ENCODE data around the gene FMO4.
"Not testable (repeated sequence)": the region's sequence is repeated elsewhere in the genome, so short reads cannot be mapped to it uniquely, and the experiment has no call there.

The FMO4 gene

DNA sequence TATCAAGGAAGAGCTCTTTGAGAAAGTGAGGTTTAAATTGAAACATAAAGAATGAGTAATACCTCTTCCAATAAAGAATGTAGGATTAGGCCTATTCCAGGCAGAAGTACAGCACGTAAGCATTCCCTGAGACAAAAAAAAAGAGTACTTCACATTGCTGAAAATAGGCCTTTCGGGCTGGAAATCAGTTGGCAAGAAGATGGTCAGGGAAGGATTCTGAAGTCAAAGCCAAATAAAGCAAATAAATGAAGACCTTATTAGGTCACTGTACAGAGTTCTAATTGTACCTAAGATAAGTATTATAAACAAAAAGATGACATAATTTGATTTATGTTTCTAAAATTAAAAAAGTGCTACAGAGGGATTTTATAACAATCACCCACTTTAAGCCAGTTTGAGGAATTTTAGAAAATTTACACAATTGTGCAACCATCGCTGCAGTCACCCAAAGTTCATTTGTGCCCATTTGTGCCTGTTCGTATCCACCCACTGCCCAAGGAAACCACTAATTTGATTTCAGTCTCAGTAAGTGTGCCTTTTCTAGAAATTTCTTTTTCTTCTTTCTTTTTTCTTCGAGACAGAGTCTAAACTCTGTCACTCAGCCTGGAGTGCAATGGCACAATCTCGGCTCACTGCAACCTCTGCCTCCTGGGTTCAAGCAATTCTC, 58.6 kb downstream of the FMO4 start:
- DNase-seq (ENCODE audit: low read depth, low spot score), result no peak
- in situ Hi-C loops (cut with HindIII; ENCODE audit: low sequenced_read_pairs), result no loop called here
- TF ChIP-seq, protein P1, sequence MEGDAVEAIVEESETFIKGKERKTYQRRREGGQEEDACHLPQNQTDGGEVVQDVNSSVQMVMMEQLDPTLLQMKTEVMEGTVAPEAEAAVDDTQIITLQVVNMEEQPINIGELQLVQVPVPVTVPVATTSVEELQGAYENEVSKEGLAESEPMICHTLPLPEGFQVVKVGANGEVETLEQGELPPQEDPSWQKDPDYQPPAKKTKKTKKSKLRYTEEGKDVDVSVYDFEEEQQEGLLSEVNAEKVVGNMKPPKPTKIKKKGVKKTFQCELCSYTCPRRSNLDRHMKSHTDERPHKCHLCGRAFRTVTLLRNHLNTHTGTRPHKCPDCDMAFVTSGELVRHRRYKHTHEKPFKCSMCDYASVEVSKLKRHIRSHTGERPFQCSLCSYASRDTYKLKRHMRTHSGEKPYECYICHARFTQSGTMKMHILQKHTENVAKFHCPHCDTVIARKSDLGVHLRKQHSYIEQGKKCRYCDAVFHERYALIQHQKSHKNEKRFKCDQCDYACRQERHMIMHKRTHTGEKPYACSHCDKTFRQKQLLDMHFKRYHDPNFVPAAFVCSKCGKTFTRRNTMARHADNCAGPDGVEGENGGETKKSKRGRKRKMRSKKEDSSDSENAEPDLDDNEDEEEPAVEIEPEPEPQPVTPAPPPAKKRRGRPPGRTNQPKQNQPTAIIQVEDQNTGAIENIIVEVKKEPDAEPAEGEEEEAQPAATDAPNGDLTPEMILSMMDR (IDR thresholded peaks at IDR 0.05; ENCODE audit: low read depth, low read length), result no peak
- H3K4me3 ChIP-seq (ENCODE audit: low read depth, low read length), result no peak overlapping the region

DNA sequence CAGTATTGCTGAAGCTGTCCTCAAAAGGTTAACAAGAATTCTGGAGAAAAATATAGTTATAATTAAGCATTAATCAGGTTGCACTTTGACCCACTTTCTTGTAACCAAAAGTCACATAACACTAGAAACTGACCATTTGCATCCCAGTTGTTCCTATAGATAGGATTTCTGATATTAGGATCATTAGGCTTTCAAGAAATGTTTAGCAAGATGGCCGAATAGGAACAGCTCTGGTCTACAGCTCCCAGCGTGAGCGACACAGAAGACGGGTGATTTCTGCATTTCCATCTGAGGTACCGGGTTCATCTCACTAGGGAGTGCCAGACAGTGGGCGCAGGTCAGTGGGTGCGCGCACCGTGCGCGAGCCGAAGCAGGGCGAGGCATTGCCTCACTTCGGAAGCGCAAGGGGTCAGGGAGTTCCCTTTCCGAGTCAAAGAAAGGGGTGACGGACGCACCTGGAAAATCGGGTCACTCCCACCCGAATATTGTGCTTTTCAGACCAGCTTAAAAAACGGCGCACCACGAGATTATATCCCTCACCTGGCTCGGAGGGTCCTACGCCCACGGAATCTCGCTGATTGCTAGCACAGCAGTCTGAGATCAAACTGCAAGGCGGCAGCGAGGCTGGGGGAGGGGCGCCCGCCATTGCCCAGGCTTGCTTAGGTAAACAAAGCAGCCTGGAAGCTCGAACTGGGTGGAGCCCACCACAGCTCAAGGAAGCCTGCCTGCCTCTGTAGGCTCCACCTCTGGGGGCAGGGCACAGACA, 59.6 kb downstream of the FMO4 start:
- in situ Hi-C loops (cut with HindIII; ENCODE audit: low sequenced_read_pairs); DNase-seq (ENCODE audit: low read depth, low spot score); H3K4me3 ChIP-seq (ENCODE audit: low read depth, low read length): not testable (repeated sequence)

DNA sequence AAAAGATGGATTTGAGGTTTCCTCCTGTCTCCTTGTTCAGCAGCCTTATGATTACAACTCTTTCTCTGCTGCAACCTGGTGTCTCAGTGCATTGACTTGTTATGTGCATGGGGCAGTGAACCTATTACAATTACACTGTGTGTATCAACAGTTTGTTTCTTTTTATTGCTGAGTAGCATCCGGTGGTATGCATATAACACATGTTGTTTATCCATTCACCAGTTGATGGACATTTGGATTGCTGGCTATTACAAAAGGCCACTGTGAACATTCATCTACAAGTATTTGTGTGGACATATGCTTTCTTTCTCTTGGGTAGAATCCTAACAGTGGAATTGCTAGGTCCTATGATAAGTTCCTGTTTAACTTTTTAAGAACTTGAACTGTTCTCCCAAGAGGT, 65.9 kb downstream of the FMO4 start:
- no peak overlapping the region for H3K4me3 ChIP-seq (ENCODE audit: low read depth, low read length)
- in situ Hi-C loops (cut with HindIII; ENCODE audit: low sequenced_read_pairs), result no loop called here
- no peak for DNase-seq (ENCODE audit: low read depth, low spot score)
- TF ChIP-seq, protein P1 (IDR thresholded peaks at IDR 0.05; ENCODE audit: low read depth, low read length), result no peak

DNA sequence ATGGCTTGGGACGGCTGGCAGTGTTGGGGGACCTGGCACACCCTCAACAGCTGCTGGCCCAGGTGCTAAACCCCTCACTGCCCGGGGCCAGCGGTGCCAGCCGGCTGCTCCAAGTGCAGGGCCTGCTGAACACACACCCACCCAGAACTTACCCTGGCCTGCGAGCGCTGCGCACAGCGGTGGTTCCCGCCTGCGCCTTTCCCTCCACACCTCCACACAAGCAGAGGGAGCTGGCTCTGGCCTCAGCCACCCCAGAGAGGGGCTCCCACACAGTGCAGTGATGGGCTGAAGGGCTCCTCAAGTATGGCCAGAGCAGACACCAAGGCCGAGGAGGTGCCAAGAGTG, 67.9 kb downstream of the FMO4 start:
- no peak overlapping the region for H3K4me3 ChIP-seq (ENCODE audit: low read depth, low read length)
- TF ChIP-seq, protein P1 (IDR thresholded peaks at IDR 0.05; ENCODE audit: low read depth, low read length), result no peak
- no peak for DNase-seq (ENCODE audit: low read depth, low spot score)
- in situ Hi-C loops (cut with HindIII; ENCODE audit: low sequenced_read_pairs), result no loop called here

DNA sequence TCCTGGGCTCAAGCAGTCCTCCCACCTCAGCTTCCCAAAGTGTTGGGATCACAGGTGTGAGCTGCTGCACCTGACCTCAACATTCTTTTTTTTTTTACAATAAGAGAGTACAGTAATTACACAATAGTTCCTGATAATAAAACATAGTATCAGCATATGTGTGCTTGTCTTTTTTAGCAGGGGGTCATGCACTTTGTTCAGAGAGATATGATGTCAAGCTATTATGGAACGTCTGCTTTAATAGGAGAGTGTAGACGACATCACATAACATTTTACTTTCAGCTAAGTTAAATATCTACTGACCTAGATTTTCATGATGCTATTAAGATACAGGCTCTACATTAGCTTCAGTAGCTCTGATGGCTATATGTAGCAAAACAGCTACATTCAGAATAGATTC, 70.5 kb downstream of the FMO4 start:
- no peak for DNase-seq (ENCODE audit: low read depth, low spot score)
- TF ChIP-seq, protein P1 (IDR thresholded peaks at IDR 0.05; ENCODE audit: low read depth, low read length), result no peak
- in situ Hi-C loops (cut with HindIII; ENCODE audit: low sequenced_read_pairs), result no loop called here
- H3K4me3 ChIP-seq (ENCODE audit: low read depth, low read length), result no peak overlapping the region

DNA sequence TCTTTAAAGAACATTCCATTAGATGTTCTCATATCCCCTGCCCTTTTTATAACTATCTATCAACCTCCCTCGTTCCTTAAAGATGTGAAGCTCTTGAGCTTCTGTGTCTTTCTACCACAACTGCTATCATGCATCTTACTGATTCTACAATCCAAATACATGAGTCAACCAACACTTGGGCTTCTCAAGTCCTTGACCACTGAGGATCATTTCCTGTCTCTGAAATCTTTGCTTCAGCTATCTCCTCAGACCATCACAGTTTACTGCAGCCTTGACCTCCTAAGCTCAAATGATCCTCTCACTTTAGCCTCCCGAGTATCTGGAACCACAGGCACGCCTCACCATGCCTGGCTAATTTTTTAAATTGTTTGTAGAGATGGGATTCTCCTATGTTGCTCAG, 75.2 kb downstream of the FMO4 start:
- no peak overlapping the region for H3K4me3 ChIP-seq (ENCODE audit: low read depth, low read length)
- DNase-seq (ENCODE audit: low read depth, low spot score), result no peak
- in situ Hi-C loops (cut with HindIII; ENCODE audit: low sequenced_read_pairs), result no loop called here
- TF ChIP-seq, protein P1 (IDR thresholded peaks at IDR 0.05; ENCODE audit: low read depth, low read length), result no peak

DNA sequence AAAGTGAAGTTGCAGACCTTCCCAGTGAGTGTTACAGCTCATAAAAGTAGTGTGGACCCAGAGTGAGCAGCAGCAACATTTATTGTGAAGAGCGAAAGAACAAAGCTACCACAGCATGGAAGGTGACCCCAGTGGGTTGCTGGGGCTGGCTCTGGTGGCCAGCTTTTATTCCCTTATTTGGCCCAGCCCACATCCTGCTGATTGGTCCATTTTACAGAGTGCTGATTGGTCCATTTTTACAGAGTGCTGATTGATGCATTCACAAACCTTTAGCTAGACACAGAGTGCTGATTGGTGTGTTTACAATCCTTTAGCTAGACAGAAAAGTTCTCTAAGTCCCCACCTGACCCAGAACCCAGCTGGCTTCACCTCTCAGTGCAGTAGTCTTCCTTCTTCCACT, 76.8 kb downstream of the FMO4 start:
- in situ Hi-C loops (cut with HindIII; ENCODE audit: low sequenced_read_pairs); DNase-seq (ENCODE audit: low read depth, low spot score); H3K4me3 ChIP-seq (ENCODE audit: low read depth, low read length): not testable (repeated sequence)
